MV-4-11 (cell line): ENCODE measurements around the gene IVNS1ABP.
"Not testable (repeated sequence)": the region's sequence is repeated elsewhere in the genome, so short reads cannot be mapped to it uniquely, and the experiment has no call there.

Experiments
- DNase-seq: peaks from one replicate; lab custom pipeline; 2025; lab: John Stamatoyannopoulos, UW

The IVNS1ABP gene

GRCh38 chr1:185255595-185255994 is 61.4 kb downstream of the IVNS1ABP start:
- DNase-seq: not testable (repeated sequence)

DNA sequence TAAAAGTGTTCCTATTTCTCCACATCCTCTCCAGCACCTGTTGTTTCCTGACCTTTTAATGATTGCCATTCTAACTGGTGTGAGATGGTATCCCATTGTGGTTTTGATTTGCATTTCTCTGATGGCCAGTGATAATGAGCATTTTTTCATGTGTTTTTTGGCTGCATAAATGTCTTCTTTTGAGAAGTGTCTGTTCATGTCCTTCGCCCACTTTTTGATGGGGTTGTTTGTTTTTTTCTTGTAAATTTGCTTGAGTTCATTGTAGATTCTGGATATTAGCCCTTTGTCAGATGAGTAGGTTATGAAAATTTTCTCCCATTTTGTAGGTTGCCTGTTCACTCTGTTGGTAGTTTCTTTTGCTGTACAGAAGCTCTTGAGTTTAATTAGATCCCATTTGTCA is 64.6 kb downstream of the IVNS1ABP start:
- not testable (repeated sequence) for DNase-seq

GRCh38 chr1:185251928-185252327 is 65.1 kb downstream of the IVNS1ABP start:
- DNase-seq: not testable (repeated sequence)

GRCh38 chr1:185250063-185250462 is 67.0 kb downstream of the IVNS1ABP start:
- DNase-seq: no peak

- DNase-seq: no peak
Measured at GRCh38 chr1:185249563-185249962, 67.5 kb downstream of the IVNS1ABP start.
